GM18520 (cell line): ENCODE measurements around the gene GET3.
"Not testable (repeated sequence)": the region's sequence is repeated elsewhere in the genome, so short reads cannot be mapped to it uniquely, and the experiment has no call there.

ENCODE experiments used
- ATAC-seq: cut with Tn5 transposase; IDR thresholded peaks from one replicate; pipeline ENCODE4 v1.9.1; 2021; ENCODE audit not compliant: unreplicated experiment

GET3 gene

DNA sequence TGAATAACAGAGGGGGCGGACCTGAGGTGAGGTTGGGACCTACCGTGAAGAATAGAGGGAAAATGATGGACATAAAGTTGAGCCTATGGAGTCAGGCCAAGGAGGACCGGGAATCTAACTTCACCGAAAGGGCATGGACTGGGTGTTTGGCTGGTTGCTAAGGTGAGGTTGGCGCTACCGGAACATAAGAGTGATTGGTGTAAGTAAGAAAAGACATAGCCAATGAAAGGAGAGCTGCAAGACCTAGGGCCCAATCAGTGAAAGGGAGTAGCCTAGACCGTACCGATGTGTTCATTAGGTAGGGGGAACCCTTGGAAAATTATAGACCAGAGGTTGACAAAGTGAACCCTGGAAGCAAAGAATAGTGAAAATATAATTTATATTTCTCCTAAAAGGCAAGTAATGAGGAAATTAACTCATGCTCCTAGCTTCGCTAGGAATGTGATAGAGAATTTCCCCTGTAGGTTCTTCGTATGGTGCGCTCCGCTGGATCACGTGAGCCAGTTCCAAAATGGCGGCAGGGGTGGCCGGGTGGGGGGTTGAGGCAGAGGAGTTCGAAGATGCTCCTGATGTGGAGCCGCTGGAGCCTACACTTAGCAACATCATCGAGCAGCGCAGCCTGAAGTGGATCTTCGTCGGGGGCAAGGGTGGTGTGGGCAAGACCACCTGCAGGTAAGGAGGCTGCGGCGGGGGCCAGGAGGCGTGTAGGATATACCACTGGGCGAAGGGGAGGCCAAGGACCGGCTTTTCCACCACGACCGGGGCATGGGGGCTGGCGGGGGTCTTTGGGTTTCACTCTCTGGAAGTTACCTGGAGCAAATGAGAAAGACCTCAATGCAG lies at the start of gene GET3:
GET3 (plus strand) TSS at position 503 of the 840 bp plus-strand sequence; CDS start at position 512, 9 bp downstream.
- peak; percentile 83 for ATAC-seq

DNA sequence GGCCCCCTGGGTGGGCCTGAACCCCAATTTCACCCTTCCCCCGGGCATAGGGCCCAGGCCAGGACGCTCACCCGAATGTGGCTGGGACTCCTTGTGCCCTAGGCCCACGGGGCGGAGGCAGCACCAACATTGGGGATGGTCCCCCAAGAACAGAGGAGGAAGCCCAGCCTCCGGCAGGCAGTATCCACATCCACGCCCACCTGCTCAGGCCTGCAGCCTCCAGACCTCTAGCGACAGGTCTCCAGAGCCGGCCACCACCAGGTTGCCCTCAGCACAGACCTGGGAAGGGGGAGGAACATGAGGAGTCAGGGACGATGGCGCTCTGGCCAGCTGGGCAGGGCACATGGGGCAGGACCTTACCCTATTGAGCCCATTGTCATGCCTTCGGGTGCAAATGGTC lies 48.3 kb upstream of the GET3 start:
- ATAC-seq, result no peak

GRCh38 chr19:12689581-12690216 lies 47.6 kb upstream of the GET3 start:
- no peak for ATAC-seq

DNA sequence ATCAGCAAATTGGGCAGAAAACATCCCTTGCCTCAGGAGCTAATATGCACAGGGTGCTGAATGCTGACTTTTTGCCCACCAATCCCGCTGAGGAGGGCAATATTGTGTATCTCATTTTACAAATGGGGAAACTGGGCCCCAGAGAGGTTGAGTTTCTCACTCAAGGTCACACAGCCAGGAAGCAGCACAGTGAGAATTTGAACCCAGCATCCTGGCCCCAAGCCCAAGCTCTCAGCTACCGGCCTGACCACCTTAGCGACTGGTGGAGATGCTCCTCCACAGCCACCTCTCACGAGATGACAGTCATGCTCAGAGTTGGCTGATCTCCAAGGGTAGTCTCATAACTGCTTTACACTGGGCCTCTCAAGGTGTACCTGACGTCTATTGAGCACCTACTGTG lies 44.3 kb upstream of the GET3 start:
- no peak for ATAC-seq

GRCh38 chr19:12694641-12695040 lies 42.7 kb upstream of the GET3 start:
- ATAC-seq, result no peak

GRCh38 chr19:12695096-12695495 lies 42.2 kb upstream of the GET3 start:
- ATAC-seq, result no peak

DNA sequence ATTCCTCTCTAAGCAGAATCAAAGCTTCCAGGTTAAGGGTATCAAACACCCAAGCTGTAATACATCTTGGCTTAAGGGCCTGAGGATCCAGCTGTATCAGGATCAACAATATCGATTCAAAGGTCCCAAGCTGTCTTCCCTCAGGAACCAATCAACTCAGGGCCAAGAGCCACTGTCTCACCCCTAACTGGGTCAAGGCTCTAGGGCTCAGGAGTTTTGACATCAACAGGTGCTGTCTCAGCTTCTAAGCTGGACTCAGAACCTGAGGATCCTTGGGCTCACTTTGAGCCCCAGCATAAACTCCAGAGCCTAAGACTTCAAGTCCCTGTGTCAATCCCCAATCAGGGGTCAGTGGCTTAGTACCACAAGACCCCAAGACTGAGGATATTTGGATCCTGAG lies 41.8 kb upstream of the GET3 start:
- no peak for ATAC-seq

DNA sequence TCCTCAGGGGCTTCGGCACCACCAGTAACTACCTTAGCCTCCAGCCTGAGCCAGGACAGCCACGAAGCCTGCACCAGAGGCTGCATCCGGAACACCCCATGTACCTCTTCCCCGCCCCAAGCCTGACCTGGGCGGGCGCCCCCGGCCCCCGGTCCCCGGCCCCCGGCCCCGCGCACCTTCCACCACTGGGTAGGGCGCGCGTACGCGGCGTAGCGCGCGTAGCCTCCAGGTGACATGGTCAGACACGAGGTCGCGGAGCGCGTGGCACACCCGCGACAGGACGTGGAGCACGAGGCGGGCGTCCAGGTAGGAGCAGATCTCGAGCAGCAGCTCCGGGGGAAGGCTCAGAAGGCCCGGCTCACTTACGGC lies 41.3 kb upstream of the GET3 start:
- ATAC-seq, result no peak

DNA sequence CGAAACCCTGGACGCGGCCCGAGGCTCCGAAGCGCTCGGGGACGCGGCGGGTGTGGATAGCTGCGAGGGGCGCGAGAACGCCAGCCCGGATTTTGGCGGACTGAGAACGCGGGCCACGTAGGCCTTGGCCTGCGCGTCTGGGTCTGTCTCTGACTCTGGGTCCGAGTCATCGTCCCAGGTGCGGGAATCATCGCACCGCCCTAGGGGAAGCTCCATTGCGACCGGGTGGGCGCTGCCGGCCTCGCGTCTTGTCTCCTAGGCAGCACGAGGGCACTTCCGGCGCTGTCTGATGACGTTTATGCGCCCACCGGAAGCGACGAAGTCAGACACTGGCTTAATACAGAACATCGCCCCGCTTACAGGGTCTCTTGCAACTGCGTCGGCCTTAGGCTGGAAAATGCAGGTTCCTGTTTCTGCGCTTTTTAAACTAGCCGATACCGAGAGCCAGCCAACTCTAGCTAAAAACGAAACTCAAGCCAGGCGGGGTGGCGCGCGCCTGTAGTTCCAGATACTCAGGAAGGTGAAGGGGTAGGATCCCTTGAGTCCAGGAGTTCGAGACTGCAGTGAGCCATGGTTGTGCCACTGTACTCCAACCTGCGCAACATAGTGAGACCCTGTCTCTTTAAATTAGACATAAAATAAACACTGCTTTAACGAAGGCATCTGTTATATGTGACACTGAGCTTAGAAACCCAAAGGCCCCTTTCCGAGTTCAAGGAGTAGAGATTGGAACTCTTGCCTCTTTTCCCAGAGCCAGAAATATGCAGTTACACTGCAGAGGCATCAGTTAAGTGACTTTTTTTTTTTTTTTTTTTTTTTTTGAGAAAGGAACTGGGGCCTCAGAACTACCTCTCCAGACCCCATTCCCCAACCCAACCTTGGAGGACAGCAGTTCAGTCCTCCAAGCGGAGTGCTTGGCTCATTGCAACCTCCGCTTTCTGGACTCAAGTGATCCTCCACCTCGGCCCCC lies 40.6 kb upstream of the GET3 start, which contains the start of gene FBXW9:
FBXW9 (minus strand) TSS at position 266 of the 970 bp plus-strand sequence; CDS start at position 216, 50 bp downstream.
- ATAC-seq, result peak; percentile 85

GRCh38 chr19:12697425-12697824 lies 39.9 kb upstream of the GET3 start:
- not testable (repeated sequence) for ATAC-seq

DNA sequence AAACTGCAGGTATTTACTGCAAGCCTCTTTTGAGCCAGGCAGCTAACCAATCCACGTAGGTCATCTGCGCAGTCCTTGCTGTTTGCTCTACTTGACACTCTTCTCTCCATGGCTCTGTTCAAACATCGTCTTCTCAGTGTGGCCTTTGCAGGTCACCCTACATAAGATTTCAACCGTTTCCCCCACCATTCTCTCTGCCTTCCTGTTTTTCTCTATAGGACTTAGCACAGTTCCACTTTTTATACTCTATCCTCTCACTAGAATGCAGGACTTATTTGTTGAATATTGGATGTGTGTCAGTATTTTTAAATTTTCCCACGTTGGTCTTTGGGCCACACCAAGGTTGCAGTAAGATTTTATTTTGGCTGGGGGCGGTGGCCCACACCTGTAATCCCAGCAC lies 39.2 kb upstream of the GET3 start:
- ATAC-seq, result no peak

DNA sequence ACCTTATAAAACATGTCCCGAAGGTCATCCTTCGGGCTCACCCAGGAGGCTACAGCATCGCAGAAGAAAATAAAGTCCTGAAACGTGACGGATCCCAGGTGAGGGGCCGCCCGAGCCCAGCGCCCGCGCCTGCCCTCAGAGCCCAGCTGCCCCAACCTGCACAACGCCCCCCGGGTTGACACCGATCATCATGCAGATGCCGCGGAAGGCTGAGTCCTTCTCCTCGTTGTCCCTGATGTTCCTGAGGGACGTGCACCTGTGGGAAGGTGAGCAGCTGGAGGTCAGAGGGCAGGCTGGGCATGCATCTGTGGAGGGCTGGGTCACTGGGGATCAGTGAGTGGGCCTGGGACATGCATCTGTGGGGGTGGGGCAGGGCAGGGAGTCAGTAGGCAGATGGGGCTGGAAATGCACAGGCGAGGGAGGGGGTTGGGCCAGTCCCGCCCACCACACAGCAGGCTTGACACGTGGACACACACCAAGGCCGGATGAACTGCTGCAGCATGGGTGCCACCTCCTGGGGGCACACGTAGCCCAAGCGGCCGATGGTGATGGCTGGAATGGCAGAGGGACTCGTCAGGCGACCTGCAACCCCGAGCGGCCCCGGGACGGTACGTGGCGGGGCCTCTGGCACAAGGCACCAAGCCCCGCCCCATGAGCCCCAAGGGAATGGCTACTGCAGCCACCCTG lies 35.6 kb upstream of the GET3 start:
- ATAC-seq, result no peak

- no peak for ATAC-seq
Observed at GRCh38 chr19:12703046-12703445, 34.3 kb upstream of the GET3 start.

GRCh38 chr19:12705169-12705568 lies 32.1 kb upstream of the GET3 start:
- ATAC-seq, result no peak

DNA sequence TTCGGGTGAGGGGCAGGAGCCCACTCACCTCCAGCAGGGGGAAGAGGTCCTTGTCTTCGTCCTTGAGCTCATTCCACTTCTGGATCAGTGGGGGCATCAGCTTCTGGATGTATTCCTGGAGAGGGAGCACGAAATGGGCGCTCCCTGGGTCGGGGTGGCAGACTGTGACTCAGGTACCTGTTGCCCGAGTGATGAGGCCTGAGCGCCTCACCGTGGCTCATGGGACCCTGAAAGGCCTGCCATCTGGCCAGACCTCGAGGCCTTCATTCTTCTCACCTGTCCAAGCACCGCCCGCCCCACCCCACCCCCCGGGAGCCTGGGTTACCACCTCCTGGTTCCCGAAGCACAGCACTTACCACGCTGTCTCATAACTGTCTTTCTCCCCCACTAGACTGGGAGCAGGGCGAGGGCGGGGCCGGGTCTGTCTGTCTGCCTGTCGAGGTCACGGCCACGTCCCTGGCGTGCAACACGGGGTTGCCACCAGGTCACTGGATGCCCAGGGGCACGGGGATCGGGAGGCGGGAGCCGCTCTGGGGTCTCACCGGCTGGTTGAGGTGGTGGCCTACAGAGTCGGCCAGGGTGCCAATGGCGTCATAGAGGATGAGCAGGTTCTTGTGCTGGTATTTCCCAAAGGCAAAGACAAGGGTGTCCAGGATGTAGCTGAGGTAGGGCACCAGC lies 31.5 kb upstream of the GET3 start:
- ATAC-seq, result no peak

GRCh38 chr19:12706332-12706718 lies 31.0 kb upstream of the GET3 start:
- no peak for ATAC-seq

GRCh38 chr19:12708641-12709040 lies 28.7 kb upstream of the GET3 start:
- ATAC-seq, result no peak

DNA sequence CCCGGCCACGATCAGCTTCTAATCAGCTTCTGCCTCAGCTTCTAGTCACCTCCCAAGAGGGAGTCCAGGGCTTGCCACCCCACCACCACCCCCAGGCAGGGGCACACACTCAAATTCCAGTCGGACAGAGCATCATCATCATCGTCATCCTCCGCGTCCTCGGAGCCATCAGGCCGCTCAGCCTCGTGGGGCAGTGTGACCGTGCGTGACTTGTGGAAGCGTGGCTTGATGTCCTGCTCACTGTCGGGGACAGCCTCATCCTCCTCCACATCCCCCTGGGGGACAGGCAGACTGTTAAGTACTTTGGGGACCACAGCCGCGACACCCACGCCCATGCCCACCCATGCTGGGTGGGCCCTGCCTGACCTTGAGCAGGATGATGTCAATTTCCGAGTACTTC lies 26.1 kb upstream of the GET3 start:
- ATAC-seq, result no peak

- ATAC-seq, result not testable (repeated sequence)
Observed at GRCh38 chr19:12712077-12712476, 25.2 kb upstream of the GET3 start.

DNA sequence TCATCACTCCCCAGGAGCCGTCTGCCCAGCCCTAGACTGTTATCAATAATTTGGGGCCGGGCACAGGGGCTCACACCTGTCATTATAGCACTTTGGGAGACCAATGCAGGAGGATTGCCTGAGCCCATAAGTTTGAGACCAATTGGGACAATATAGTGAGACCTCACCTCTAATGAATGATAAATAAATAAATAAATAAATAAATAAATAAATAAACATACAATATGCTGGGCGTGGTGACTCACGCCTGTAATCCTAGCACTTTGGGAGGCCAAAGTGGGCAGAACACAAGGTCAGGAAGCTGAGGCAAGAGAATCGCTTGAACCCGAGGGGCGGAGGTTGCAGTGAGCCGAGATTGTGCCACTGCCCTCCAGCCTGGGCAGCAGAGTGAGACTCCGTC lies 24.0 kb upstream of the GET3 start:
- not testable (repeated sequence) for ATAC-seq
